ENCODE measurements around the gene TPRN.

- TF ChIP-seq CTCF (IDR thresholded peaks at IDR 0.05; ENCODE audit: low read depth, low read length) (no peak), POLR2A (IDR thresholded peaks at IDR 0.05; ENCODE audit: extremely low read depth, insufficient read length) (no peak), MYC (IDR thresholded peaks at IDR 0.05; ENCODE audit: low read depth, low read length) (no peak), MAX (IDR thresholded peaks at IDR 0.05; ENCODE audit: low read depth, low read length) (no peak)
Measured at GRCh38 chr9:137202966-137203365, 2.4 kb upstream of the TPRN start.
